ENCODE data around the gene SLIT1. TPM values are rescaled to one million over a fixed set of nuclear protein-coding genes. Genes with fewer than 3 reads are reported as not detected.

The SLIT1 gene
- polyA plus RNA-seq, 1 donor (not counting 4 experiments of a cell fraction or from before 2014, with no cell fraction given) = 0.01 TPM

DNA sequence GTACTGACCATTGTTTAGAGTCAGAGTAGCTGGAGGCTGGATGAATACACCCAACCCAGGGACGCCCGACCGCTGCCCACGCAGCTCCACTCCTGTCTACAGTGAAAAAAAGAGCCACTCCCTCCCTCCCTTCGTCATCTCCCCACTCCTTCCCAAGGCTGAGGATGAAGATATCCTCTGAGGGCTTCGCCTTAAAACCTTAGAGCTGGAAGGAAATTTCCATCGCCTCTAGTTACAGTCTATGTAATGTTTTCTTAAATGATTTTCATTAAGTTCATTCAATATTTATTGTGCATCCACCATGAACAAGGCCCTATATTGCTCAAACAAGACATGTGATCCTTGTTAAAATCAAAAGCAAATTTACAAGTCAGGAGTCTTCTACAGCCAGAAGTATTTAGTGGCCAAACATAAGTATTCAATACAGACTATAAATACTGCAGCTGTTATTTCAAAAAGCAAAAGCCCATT lies 11.3 kb upstream of the SLIT1 start:
- Histone ChIP-seq H3K4me3 (ENCODE audit: control insufficient read depth in 2 of 3, extremely low read depth in 1 of 3, insufficient read depth in 2 of 3, low read depth in 1 of 3, low read length in 3 of 3) (no peak overlapping the region), H4K20me1 (ENCODE audit: control insufficient read depth, extremely low read depth, insufficient read depth, low read length) (no peaks in the 10 kb centered on the region), H3K27ac (ENCODE audit: control insufficient read depth, insufficient read depth, low read length) (no peak overlapping the region), H3K27me3 (ENCODE audit: control insufficient read depth, extremely low read depth, insufficient read depth, low read length) (peaks cover 29% of the 10 kb centered on the region), H3K9ac (ENCODE audit: control insufficient read depth, extremely low read depth, insufficient read depth, low read length) (no peak overlapping the region), H2AFZ (ENCODE audit: control insufficient read depth, low read length) (no peak overlapping the region), H3K9me3 (ENCODE audit: control insufficient read depth, low read depth, low read length) (no peaks in the 10 kb centered on the region), H3K9me1 (ENCODE audit: control insufficient read depth, extremely low read depth, insufficient read depth, low read length) (no peaks in the 10 kb centered on the region), H3K4me1 (ENCODE audit: control insufficient read depth, extremely low read depth, insufficient read depth, low read length) (peaks cover 3% of the 10 kb centered on the region), H3K4me2 (ENCODE audit: control insufficient read depth, extremely low read depth, insufficient read depth, low read depth, low read length) (no peak overlapping the region), H3K79me2 (ENCODE audit: control insufficient read depth, insufficient read depth, low read length) (no peaks in the 10 kb centered on the region), H3K36me3 (ENCODE audit: control insufficient read depth in 2 of 2, extremely low read depth in 1 of 2, insufficient read depth in 2 of 2, low read length in 2 of 2) (no peaks in the 10 kb centered on the region)
- no peak for DNase-seq (ENCODE audit: low read depth, low spot score)
- dilution Hi-C loops (cut with MboI; ENCODE audit: extremely low pct_ligation_motif_present, low sequenced_read_pairs) = no loop called here
- FAIRE-seq = no peak
- TF ChIP-seq EZH2 (IDR thresholded peaks at IDR 0.05; ENCODE audit: low read length) = no peak

DNA sequence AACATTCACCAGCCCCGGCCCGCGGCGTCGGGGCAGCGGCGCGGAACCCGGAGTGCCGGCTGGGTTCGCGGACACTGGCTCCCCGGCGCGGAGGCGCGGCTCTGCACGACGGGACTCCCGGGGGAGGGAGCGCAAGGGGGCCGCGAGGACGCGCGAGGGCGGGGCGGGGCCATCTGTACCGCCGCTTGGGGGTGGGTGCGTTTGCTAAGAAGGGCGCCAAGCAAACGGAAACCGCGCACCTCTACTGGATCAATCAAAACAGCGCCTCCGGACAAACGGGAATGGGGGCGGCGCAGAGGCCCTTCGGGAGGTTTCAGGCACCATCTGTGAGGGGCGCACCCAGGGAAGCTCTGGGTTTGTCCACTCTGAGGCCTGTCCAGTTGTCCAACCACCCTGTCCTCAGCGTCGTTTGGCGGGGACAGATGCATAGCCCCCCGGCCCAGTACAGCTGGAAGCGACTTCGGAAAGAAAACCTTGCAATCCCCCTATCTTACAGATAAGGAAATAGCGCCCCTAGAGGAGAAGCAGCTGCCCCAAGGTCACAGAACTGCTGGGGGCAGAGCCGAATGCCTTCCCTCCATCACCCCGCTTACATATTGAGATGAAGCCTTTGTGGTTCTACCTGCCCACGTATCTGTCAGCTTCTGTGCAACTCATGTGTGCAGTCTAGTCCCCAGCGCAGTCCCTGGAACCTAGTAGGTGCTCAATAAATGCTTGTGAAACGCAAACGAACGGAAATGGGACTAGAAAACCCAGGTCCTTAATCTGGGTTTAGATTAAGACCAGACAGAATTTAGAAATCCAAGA lies 10.7 kb upstream of the SLIT1 start:
- Histone ChIP-seq H3K9me3 (ENCODE audit: control insufficient read depth, low read depth, low read length) (no peaks in the 10 kb centered on the region), H3K9me1 (ENCODE audit: control insufficient read depth, extremely low read depth, insufficient read depth, low read length) (no peaks in the 10 kb centered on the region), H4K20me1 (ENCODE audit: control insufficient read depth, extremely low read depth, insufficient read depth, low read length) (no peaks in the 10 kb centered on the region), H3K36me3 (ENCODE audit: control insufficient read depth in 2 of 2, extremely low read depth in 1 of 2, insufficient read depth in 2 of 2, low read length in 2 of 2) (no peaks in the 10 kb centered on the region), H3K27me3 (ENCODE audit: control insufficient read depth, extremely low read depth, insufficient read depth, low read length) (peaks cover 29% of the 10 kb centered on the region), H3K4me2 (ENCODE audit: control insufficient read depth, extremely low read depth, insufficient read depth, low read depth, low read length) (peak overlapping the region; percentile 94), H3K4me1 (ENCODE audit: control insufficient read depth, extremely low read depth, insufficient read depth, low read length) (peaks cover 3% of the 10 kb centered on the region), H3K27ac (ENCODE audit: control insufficient read depth, insufficient read depth, low read length) (no peak overlapping the region), H3K79me2 (ENCODE audit: control insufficient read depth, insufficient read depth, low read length) (no peaks in the 10 kb centered on the region), H3K9ac (ENCODE audit: control insufficient read depth, extremely low read depth, insufficient read depth, low read length) (no peak overlapping the region), H2AFZ (ENCODE audit: control insufficient read depth, low read length) (peak overlapping the region; percentile 54), H3K4me3 (ENCODE audit: control insufficient read depth in 2 of 3, extremely low read depth in 1 of 3, insufficient read depth in 2 of 3, low read depth in 1 of 3, low read length in 3 of 3) (peak overlapping the region; percentile 33 to 67 (median 67))
- FAIRE-seq = peak; percentile 78
- dilution Hi-C loops (cut with MboI; ENCODE audit: extremely low pct_ligation_motif_present, low sequenced_read_pairs) = no loop called here
- TF ChIP-seq EZH2 (IDR thresholded peaks at IDR 0.05; ENCODE audit: low read length) = no peak
- TF ChIP-seq, protein P1, sequence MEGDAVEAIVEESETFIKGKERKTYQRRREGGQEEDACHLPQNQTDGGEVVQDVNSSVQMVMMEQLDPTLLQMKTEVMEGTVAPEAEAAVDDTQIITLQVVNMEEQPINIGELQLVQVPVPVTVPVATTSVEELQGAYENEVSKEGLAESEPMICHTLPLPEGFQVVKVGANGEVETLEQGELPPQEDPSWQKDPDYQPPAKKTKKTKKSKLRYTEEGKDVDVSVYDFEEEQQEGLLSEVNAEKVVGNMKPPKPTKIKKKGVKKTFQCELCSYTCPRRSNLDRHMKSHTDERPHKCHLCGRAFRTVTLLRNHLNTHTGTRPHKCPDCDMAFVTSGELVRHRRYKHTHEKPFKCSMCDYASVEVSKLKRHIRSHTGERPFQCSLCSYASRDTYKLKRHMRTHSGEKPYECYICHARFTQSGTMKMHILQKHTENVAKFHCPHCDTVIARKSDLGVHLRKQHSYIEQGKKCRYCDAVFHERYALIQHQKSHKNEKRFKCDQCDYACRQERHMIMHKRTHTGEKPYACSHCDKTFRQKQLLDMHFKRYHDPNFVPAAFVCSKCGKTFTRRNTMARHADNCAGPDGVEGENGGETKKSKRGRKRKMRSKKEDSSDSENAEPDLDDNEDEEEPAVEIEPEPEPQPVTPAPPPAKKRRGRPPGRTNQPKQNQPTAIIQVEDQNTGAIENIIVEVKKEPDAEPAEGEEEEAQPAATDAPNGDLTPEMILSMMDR (optimal IDR thresholded peaks at IDR 0.05 in 1 of 3, IDR thresholded peaks at IDR 0.05 in 1 of 3, conservative IDR thresholded peaks at IDR 0.05 in 1 of 3; ENCODE audit: extremely low read depth in 1 of 3, insufficient read depth in 2 of 3, low read length in 3 of 3) = peak; percentile 69 to 84 (median 70)
- peak; percentile 21 for DNase-seq (ENCODE audit: low read depth, low spot score)

All from keratinocyte (primary cell).